ENCODE data around the gene ITPKB. TPM values are rescaled to one million over a fixed set of nuclear protein-coding genes. Genes with fewer than 3 reads are reported as not detected.

The ITPKB gene
- total and polyA plus RNA-seq, 4 donors: 2.1 to 31.8 (median 11.7) TPM

GRCh38 chr1:226664413-226665101, 74.5 kb downstream of the ITPKB start:
- peaks cover 0 to 4% of the 10 kb centered on the region in 2 donors for H3K4me1 ChIP-seq (ENCODE audit: control insufficient read depth in 1 of 2, insufficient read depth in 2 of 2, low read length in 2 of 2)
- DNase-seq: peak; percentile 78 to 82

DNA sequence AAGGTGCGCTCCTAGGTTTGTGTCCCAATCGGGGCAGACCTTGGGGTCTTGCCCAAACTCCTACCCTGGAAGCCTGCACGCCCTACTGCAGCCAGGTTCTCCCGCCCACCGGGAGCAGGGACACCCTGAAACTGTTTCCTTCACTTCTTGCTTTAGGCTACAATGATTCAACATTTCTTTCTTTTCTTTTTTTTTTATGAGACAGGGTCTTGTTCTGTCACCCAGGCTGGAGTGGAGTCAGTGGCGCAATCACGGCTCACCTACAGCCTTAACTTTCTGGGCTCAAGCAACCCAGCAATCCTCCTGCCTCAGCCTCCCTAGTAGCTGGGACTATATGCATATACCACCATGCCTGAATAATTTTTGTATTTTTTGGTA, 75.8 kb downstream of the ITPKB start:
- peaks cover 0 to 4% of the 10 kb centered on the region in 2 donors for H3K4me1 ChIP-seq (ENCODE audit: control insufficient read depth in 1 of 2, insufficient read depth in 2 of 2, low read length in 2 of 2)
- no peak for DNase-seq
- H3K4me3 ChIP-seq (ENCODE audit: low read length in 2 of 2): no peak overlapping the region

More at GRCh38 chr1:226664413-226665101, 74.5 kb downstream of the ITPKB start:
- Histone ChIP-seq H3K27me3 (ENCODE audit: control insufficient read depth in 1 of 2, insufficient read depth in 2 of 2, low read length in 1 of 2) (no peaks in the 10 kb centered on the region), H3K4me3 (ENCODE audit: low read length in 2 of 2) (no peak overlapping the region), H3K36me3 (ENCODE audit: control insufficient read depth in 1 of 2, insufficient read depth in 2 of 2, low read length in 1 of 2) (no peaks in the 10 kb centered on the region), H3K9me3 (ENCODE audit: control insufficient read depth, low read length) (no peaks in the 10 kb centered on the region), H3K27ac (ENCODE audit: low read depth in 1 of 2, low read length in 2 of 2) (peak overlapping the region; percentile 97 to 100)
- peak; percentile 77 for ATAC-seq (ENCODE audit: low FRiP score)
- intact Hi-C loops (cut with DNase I): loop anchor here in 1 of 2 donors (5.0 kb wide), 1 partner anchor 38 kb away; no protein-coding TSS in a partner anchor
- 1 to 6% methylated on average over 15 of the region's 15 CpGs for WGBS, 2 donors

GRCh38 chr1:226662642-226663326, 76.3 kb downstream of the ITPKB start:
- intact Hi-C loops (cut with DNase I): loop anchor here in 1 of 2 donors (5.0 kb wide), 1 partner anchor 40 kb away; no protein-coding TSS in a partner anchor

More for the DNA sequence above, 75.8 kb downstream of the ITPKB start:
- Histone ChIP-seq H3K27ac (ENCODE audit: low read depth in 1 of 2, low read length in 2 of 2) (peak overlapping the region; percentile 97 to 100), H3K27me3 (ENCODE audit: control insufficient read depth in 1 of 2, insufficient read depth in 2 of 2, low read length in 1 of 2) (no peaks in the 10 kb centered on the region), H3K36me3 (ENCODE audit: control insufficient read depth in 1 of 2, insufficient read depth in 2 of 2, low read length in 1 of 2) (no peaks in the 10 kb centered on the region), H3K9me3 (ENCODE audit: control insufficient read depth, low read length) (no peaks in the 10 kb centered on the region)
- intact Hi-C loops (cut with DNase I): loop anchor here in 1 of 2 donors (5.0 kb wide), 1 partner anchor 39 kb away; no protein-coding TSS in a partner anchor
- 52 to 54% methylated on average over 7 of the region's 7 CpGs for WGBS, 2 donors
- ATAC-seq (ENCODE audit: low FRiP score): no peak

DNA sequence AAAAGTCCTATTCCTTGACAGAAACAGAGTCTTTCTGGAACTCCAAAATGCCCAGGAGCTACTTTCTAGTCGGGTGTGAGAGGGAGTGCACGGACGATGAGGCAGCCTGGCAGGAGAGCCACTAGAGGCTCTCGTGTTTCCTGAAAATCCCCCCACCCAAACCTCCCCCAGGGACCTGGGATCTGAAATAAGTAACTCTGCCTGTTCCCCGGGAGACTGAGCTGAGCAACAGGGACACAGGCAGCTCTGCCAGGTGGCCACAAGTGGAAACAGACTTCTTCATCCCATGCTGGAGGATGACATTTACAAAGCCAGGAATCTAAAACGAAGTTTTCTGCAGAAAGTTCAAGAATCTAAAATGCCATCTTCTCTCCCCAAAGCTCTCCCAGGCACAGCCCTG, 77.1 kb downstream of the ITPKB start:
- intact Hi-C loops (cut with DNase I): loop anchor here in 1 of 2 donors (5.0 kb wide), 1 partner anchor 40 kb away; no protein-coding TSS in a partner anchor
- no peak for ATAC-seq (ENCODE audit: low FRiP score)
- Histone ChIP-seq H3K4me1 (ENCODE audit: control insufficient read depth in 1 of 2, insufficient read depth in 2 of 2, low read length in 2 of 2) (peaks cover 0 to 9% of the 10 kb centered on the region in 2 donors), H3K27ac (ENCODE audit: low read depth in 1 of 2, low read length in 2 of 2) (peak overlapping the region; percentile 16 to 34), H3K4me3 (ENCODE audit: low read length in 2 of 2) (no peak overlapping the region), H3K36me3 (ENCODE audit: control insufficient read depth in 1 of 2, insufficient read depth in 2 of 2, low read length in 1 of 2) (no peaks in the 10 kb centered on the region), H3K27me3 (ENCODE audit: control insufficient read depth in 1 of 2, insufficient read depth in 2 of 2, low read length in 1 of 2) (no peaks in the 10 kb centered on the region), H3K9me3 (ENCODE audit: control insufficient read depth, low read length) (no peaks in the 10 kb centered on the region)
- 3 to 5% methylated on average over 6 of the region's 6 CpGs for WGBS, 2 donors
- peak; percentile 51 to 57 for DNase-seq

More at GRCh38 chr1:226662642-226663326, 76.3 kb downstream of the ITPKB start:
- Histone ChIP-seq H3K36me3 (ENCODE audit: control insufficient read depth in 1 of 2, insufficient read depth in 2 of 2, low read length in 1 of 2) (no peaks in the 10 kb centered on the region), H3K9me3 (ENCODE audit: control insufficient read depth, low read length) (no peaks in the 10 kb centered on the region), H3K27me3 (ENCODE audit: control insufficient read depth in 1 of 2, insufficient read depth in 2 of 2, low read length in 1 of 2) (no peaks in the 10 kb centered on the region), H3K4me3 (ENCODE audit: low read length in 2 of 2) (no peak overlapping the region), H3K27ac (ENCODE audit: low read depth in 1 of 2, low read length in 2 of 2) (peak overlapping the region; percentile 97 to 100), H3K4me1 (ENCODE audit: control insufficient read depth in 1 of 2, insufficient read depth in 2 of 2, low read length in 2 of 2) (peaks cover 0 to 5% of the 10 kb centered on the region in 2 donors)
- WGBS, 2 donors: 4 to 6% methylated on average over 13 of the region's 13 CpGs
- peak; percentile 77 for ATAC-seq (ENCODE audit: low FRiP score)
- peak; percentile 88 to 90 for DNase-seq

DNA sequence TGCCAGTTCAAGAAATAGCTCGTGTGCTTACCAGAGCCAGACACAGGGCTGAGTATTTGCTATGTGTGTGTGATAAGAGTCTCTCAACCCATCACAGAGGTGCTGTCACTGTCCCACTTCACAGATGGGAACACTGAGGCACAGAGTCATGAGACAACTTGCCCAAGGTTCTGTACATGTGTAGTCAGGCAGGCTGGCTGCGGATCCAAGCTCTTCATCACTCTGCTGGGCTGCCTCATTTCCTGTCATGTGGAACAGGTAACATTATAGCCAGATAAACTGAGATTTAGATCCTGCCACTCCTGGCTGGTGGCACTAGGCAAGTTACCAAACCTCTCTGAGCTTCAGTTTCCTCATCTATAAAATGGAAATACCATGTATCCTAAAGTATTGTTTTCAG, 77.8 kb downstream of the ITPKB start:
- Histone ChIP-seq H3K9me3 (ENCODE audit: control insufficient read depth, low read length) (no peaks in the 10 kb centered on the region), H3K36me3 (ENCODE audit: control insufficient read depth in 1 of 2, insufficient read depth in 2 of 2, low read length in 1 of 2) (no peaks in the 10 kb centered on the region), H3K4me3 (ENCODE audit: low read length in 2 of 2) (no peak overlapping the region), H3K4me1 (ENCODE audit: control insufficient read depth in 1 of 2, insufficient read depth in 2 of 2, low read length in 2 of 2) (peaks cover 0 to 9% of the 10 kb centered on the region in 2 donors), H3K27me3 (ENCODE audit: control insufficient read depth in 1 of 2, insufficient read depth in 2 of 2, low read length in 1 of 2) (no peaks in the 10 kb centered on the region), H3K27ac (ENCODE audit: low read depth in 1 of 2, low read length in 2 of 2) (no peak overlapping the region)
- ATAC-seq (ENCODE audit: low FRiP score) (no peak), DNase-seq (peak; percentile 27 to 32)
- intact Hi-C loops (cut with DNase I): loop anchor here in 1 of 2 donors (5.0 kb wide), 1 partner anchor 41 kb away; no protein-coding TSS in a partner anchor
- WGBS, 2 donors: 51 to 70% methylated on average over 2 of the region's 2 CpGs

GRCh38 chr1:226660410-226661182, 78.5 kb downstream of the ITPKB start:
- DNase-seq (peak; percentile 50 to 75), ATAC-seq (ENCODE audit: low FRiP score) (no peak)
- intact Hi-C loops (cut with DNase I): loop anchor here in 1 of 2 donors (5.0 kb wide), 1 partner anchor 42 kb away; no protein-coding TSS in a partner anchor
- peaks cover 0 to 9% of the 10 kb centered on the region in 2 donors for H3K4me1 ChIP-seq (ENCODE audit: control insufficient read depth in 1 of 2, insufficient read depth in 2 of 2, low read length in 2 of 2)
- WGBS, 2 donors: 39 to 47% methylated on average over 17 of the region's 17 CpGs
- H3K4me3 ChIP-seq (ENCODE audit: low read length in 2 of 2): no peak overlapping the region
- no peak overlapping the region for H3K27ac ChIP-seq (ENCODE audit: low read depth in 1 of 2, low read length in 2 of 2)
- H3K9me3 ChIP-seq (ENCODE audit: control insufficient read depth, low read length): no peaks in the 10 kb centered on the region
- H3K36me3 ChIP-seq (ENCODE audit: control insufficient read depth in 1 of 2, insufficient read depth in 2 of 2, low read length in 1 of 2): no peaks in the 10 kb centered on the region
- H3K27me3 ChIP-seq (ENCODE audit: control insufficient read depth in 1 of 2, insufficient read depth in 2 of 2, low read length in 1 of 2): no peaks in the 10 kb centered on the region

DNA sequence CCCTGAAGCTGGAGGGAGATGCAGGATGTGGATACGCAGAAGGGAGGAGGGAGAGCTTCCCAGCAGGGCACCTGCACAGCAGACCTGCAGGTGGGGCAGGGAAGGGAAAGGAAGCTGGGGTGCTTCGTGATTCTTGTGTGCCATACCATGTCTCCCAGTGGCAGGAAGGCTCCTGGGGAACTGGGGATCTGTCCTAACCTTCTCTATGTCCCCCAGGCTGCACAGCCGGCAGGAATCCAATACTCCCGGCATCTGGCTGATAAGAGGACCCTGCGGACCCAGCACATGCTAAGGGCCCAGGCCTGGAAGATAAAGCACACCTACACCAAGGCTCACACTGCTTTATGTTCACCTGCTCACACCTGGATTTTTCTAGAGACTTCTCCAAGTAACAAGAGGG, 79.4 kb downstream of the ITPKB start:
- Histone ChIP-seq H3K4me1 (ENCODE audit: control insufficient read depth in 1 of 2, insufficient read depth in 2 of 2, low read length in 2 of 2) (peaks cover 0 to 9% of the 10 kb centered on the region in 2 donors), H3K9me3 (ENCODE audit: control insufficient read depth, low read length) (no peaks in the 10 kb centered on the region), H3K4me3 (ENCODE audit: low read length in 2 of 2) (no peak overlapping the region), H3K27ac (ENCODE audit: low read depth in 1 of 2, low read length in 2 of 2) (no peak overlapping the region), H3K36me3 (ENCODE audit: control insufficient read depth in 1 of 2, insufficient read depth in 2 of 2, low read length in 1 of 2) (no peaks in the 10 kb centered on the region), H3K27me3 (ENCODE audit: control insufficient read depth in 1 of 2, insufficient read depth in 2 of 2, low read length in 1 of 2) (no peaks in the 10 kb centered on the region)
- ATAC-seq (ENCODE audit: low FRiP score) (no peak), DNase-seq (peak; percentile 26 to 40)
- 72 to 85% methylated on average over 5 of the region's 5 CpGs for WGBS, 2 donors
- intact Hi-C loops (cut with DNase I): loop anchor here in 1 of 2 donors (5.0 kb wide), 2 partner anchors 43 to 78 kb away; partner anchors contain the start of gene ITPKB

DNA sequence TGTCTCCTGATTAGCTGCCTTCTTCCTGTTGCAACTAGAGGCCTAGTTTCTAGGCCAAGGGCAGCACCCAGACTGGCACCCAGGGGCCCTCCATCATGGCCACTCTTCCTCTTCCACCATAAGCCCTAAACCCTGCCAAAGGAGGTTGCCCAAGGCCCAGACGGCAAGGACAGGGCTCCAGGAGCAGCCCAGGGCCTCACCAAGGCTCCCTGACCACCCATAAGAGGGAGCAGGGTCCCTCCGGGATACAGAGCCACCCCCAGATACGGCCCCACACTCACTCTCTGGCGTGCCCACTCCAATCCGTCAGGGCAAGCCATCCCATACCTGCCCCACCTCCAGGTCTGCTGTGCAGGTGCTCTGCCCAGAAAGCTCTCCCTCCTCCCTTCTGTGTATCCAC, 79.9 kb downstream of the ITPKB start:
- WGBS, 2 donors: 83 to 89% methylated on average over 5 of the region's 5 CpGs
- Histone ChIP-seq H3K27ac (ENCODE audit: low read depth in 1 of 2, low read length in 2 of 2) (no peak overlapping the region), H3K4me3 (ENCODE audit: low read length in 2 of 2) (no peak overlapping the region), H3K4me1 (ENCODE audit: control insufficient read depth in 1 of 2, insufficient read depth in 2 of 2, low read length in 2 of 2) (peaks cover 0 to 8% of the 10 kb centered on the region in 2 donors), H3K9me3 (ENCODE audit: control insufficient read depth, low read length) (no peaks in the 10 kb centered on the region), H3K27me3 (ENCODE audit: control insufficient read depth in 1 of 2, insufficient read depth in 2 of 2, low read length in 1 of 2) (no peaks in the 10 kb centered on the region), H3K36me3 (ENCODE audit: control insufficient read depth in 1 of 2, insufficient read depth in 2 of 2, low read length in 1 of 2) (no peaks in the 10 kb centered on the region)
- peak; percentile 26 to 69 for DNase-seq
- ATAC-seq (ENCODE audit: low FRiP score): no peak
- intact Hi-C loops (cut with DNase I): loop anchor here in 1 of 2 donors (5.0 kb wide), 1 partner anchor 78 kb away; the partner anchor contains the start of gene ITPKB
